GM15510 (cell line): ENCODE data around the gene PRRT1.

Experiments
- POLR2A ChIP-seq: IDR thresholded peaks from 3 replicates; pipeline ENCODE4 v1.6.1; 2011; ENCODE audit warnings: borderline replicate concordance; ENCODE audit not compliant: insufficient read length; ENCODE audit errors: extremely low read depth

The PRRT1 gene

DNA sequence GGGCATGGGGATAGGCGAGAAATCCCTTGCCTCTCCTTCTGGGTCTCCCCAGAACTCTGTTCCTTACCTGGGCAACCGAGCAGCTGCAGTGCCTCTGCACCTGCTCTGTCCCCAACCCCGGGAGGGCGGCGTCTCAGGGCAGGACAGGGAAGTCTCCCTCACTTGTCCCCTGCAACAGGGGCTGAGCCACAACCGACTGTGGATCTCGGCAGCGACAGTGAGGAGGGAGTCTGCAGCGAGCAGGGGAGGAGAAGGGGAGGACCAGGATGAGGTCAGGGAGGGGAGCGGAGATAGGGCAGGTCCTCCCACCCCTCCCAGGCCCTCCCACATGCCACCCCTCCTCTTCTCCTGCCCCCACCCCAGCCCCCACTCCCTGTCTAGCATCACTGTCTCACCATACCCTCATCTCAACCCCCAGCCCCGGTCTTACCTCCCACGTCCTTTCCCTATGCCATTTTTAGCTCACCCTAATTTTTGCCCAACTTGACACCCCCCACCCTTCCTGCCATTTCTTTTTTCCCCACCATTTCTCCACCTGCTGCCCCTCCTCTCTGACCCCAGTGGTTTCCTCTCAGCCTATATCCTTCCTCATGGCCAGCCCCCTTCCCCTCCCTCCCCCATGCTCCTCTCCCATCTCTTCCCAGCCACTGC lies 42.5 kb downstream of the PRRT1 start, which contains the start of gene TNXB:
TNXB (minus strand) TSS at position 225 of the 651 bp plus-strand sequence. CDS start 11,140 bp downstream, outside the sequence.
- TF ChIP-seq POLR2A = no peak

GRCh38 chr6:32108727-32109113 lies 43.0 kb downstream of the PRRT1 start:
- no peak for TF ChIP-seq POLR2A

- no peak for TF ChIP-seq POLR2A
Measured at GRCh38 chr6:32108094-32108627, 43.6 kb downstream of the PRRT1 start.

GRCh38 chr6:32107406-32107805 lies 44.3 kb downstream of the PRRT1 start:
- TF ChIP-seq POLR2A = no peak

DNA sequence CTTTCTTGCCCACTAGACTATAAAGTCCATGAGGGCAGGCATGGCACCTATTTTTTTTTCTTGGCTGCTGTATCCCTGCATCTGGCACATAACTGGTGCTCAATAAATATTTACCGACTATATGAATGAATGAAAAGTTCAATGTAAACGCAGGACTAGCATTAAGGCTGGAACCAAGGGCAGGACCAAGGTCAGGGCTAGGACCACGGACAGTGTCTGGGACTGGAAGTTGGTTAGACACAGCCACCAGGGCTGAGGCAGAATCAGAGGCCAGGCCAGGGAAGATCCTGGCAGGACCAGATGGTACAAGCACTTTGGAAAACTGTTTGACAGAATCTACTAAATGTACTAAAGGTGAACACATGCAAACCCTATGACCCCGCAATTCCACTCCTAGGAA lies 46.3 kb downstream of the PRRT1 start:
- no peak for TF ChIP-seq POLR2A

DNA sequence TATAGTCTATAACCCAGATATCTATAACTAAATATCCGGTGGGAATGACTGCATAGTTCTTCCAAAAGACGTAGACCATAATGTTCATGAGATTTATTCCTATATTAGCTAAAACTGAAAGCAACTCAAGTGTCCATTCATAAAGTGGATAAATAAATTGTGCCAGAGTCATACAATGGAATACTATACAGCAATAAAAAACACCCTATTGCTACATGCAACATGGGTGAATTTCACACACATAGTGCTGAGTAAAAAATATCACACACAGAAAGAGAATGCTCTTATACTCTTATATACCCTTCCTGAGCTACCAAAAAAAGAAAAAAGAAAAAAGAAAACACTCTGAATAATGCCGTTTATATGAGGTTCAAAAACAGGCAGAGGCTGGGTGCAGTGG lies 49.5 kb downstream of the PRRT1 start:
- TF ChIP-seq POLR2A = no peak
